Sigmoid colon (tissue), 3 donors: ENCODE data around the gene TMPRSS4.

ENCODE experiments used
- CTCF ChIP-seq, 4 experiments: fragments of 450-650 bp in 3 of 4; fragments of 200-600 bp in 1 of 4; IDR thresholded peaks; one replicate each; pipeline ENCODE4 v1.5.1; 2016 to 2019; ENCODE audit warnings: antibody characterized with exemption in 4 of 4, mild to moderate bottlenecking in 3 of 4, moderate library complexity in 2 of 4
- POLR2A ChIP-seq, 2 donors: fragments of 450-650 bp; IDR thresholded peaks; one replicate each; pipeline ENCODE4 v1.6.1; 2016; ENCODE audit warnings: antibody characterized with exemption in 2 of 2, mild to moderate bottlenecking in 2 of 2, moderate library complexity in 2 of 2

- TF ChIP-seq CTCF (IDR thresholded peaks at IDR 0.05) (no peak), POLR2A (IDR thresholded peaks at IDR 0.05) (no peak)
These were observed 26.5 kb upstream of the TMPRSS4 start for GRCh38 chr11:118050208-118050891.
